GM21526 (cell line): ENCODE measurements around the gene MRGPRE.

Source experiments
- ATAC-seq: cut with Tn5 transposase; IDR thresholded peaks from one replicate; pipeline ENCODE4 v1.9.1; 2021; ENCODE audit warnings: moderate library complexity; ENCODE audit not compliant: unreplicated experiment, low FRiP score

Gene MRGPRE

DNA sequence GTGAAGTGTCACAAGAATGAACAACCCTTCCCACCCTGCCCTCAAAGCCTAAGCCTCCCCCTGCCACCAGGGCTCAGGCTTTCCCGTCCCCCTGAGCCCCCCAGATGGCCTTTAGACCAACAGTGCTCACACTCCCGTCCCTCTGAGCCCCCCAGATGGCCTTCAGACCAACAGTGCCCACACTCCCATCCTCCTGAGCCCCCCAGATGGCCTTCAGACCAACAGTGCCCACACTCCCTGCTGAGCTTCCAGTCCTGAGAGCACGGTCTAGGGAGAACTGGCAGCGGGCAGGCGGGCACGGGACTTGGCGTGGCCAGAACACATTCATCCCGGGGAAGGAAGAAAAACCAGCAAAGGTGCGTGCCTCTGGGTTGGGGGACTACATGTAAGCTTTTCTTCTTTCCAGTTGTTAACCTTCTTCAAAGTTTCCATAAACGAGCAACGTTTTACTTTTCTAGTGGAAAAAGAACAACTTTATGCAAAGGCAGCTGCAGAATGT is 16.1 kb downstream of the MRGPRE start:
- ATAC-seq = no peak

- no peak for ATAC-seq
Measured at GRCh38 chr11:3215346-3216026, 16.7 kb downstream of the MRGPRE start.

DNA sequence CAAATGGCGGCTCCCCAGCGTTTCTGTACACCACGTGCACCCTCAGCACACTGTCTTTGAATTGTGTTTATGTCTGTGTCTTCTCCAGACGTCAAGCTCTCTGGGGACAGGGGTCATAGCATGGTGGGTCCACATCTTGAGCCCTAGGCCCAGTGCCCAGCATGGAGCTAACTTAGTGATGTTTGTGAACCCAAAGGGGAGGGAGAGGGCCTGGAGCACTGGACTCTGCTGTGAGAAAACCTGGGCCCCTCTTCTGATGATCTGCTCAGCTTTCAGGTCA is 17.9 kb downstream of the MRGPRE start:
- no peak for ATAC-seq

DNA sequence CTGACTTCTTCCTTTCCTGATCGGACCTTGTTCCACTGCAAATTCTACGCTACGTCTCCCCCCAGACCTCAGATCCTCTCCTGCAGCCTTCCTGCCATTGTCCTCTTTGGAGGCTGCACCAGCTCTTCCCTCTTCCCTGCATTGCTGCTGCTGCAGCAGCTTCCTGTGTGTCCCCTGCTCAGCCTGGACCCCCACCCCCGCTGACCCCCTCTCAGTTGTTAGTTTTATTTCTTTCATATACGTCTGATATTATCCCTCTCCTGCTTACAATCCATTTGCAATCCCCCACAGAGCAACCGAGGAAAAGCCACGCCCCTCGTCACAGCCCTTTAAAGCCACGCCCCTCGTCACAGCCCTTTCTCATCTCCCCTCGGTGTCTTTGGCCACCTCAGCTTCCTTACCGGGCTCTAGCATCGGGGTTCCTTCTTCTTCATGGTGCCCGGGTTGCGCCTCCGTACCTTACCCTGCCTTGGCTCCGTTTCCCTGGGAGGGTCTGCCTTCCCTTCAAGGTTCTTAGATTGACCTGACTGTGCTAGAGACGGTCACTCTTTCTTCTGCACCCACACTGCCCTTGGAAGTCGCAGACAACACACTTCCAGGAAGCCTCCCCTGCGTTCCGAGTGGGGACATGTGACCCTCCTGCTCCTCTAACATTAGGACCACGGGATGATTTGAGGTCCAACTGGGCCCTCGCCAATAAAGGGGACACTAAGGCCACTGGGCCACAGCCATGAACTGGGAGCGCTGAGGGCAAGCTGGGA is 18.4 kb downstream of the MRGPRE start:
- no peak for ATAC-seq

- no peak for ATAC-seq
Measured at GRCh38 chr11:3208272-3208671, 23.9 kb downstream of the MRGPRE start.

DNA sequence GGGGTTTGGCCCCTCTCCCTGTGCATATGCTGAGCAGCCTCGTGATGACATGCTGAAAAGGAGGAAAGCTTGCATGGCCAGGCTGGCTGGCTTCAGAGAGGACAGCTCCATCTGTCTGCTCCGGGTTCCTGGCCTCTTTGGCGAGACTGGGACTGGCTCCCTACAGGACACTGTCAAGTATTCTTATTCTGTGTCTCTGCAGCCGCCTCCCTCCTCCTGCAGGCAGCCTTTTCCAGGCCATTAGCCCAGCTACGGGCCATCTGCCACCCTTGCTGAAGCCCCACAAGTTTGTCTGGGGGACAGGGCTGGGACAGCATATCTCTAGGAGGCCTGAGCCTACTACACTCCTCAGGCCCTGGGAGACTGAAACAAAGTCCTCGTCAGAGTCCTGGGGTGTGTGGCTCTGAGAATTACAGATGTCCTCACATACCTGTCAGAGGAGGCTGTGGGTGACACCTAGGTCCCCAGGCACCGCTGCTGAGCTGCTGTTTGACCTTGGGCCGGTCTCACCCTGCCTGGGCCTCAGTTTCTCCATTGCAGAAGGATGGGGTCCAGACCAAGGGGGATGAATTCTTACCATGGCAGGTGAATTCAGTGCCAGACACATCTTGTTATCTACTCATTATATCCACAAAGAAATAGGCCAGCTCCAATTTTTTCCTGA is 24.6 kb downstream of the MRGPRE start:
- ATAC-seq = no peak

DNA sequence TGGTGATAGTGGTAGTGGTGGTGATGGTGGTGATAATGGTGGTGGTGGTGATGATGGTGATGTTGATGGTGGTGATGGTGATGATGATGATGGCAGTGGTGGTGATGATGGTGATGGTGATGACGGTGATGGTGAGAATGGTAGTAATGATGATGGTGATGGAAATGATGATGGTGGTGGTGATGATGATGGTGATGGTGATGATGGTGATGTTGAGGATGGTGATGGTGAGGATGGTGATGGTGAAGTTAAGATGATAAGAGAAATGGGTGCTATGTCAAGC is 25.4 kb downstream of the MRGPRE start:
- no peak for ATAC-seq

- no peak for ATAC-seq
Measured at GRCh38 chr11:3206156-3206921, 25.9 kb downstream of the MRGPRE start.

- no peak for ATAC-seq
Measured at GRCh38 chr11:3205261-3206155, 26.7 kb downstream of the MRGPRE start.

DNA sequence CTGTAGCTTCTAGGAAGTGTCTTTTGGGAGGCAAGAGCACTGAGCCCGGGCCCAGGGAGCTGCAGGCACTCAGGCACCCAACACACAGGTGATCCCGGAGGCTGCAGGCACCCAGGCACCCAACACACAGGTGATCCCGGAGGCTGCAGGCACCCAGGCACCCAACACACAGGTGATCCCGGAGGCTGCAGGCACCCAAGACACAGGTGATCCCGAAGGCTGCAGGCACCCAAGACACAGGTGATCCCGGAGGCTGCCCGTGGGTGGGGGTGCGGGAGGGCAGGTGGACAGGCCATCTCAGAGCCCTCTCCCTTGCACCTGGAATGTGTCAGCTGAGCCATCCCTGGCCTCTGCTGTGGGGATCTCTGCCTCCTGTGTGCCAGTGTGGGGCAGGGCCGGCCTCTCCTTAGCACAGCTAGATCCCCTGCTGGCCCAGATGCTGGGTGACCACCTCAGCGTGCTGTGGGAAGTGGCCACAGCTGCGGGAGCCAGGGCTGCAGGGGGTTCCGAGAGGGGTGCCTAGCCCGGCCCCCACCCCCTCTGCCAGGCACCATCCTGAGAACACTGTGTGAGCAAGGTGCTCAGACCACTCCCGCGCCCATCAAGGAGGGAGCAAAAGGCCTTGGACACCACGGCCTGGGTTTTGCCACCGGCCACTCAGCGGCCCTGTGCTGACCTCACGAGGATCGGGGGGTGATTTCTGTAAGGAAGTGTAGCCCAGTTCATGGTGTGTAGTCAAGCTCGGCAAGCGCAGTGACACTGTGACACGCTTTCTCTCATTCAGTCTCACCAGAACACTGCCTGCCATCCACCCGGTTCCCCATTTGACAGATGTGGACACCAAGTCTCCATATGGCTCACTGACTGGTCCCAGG is 27.8 kb downstream of the MRGPRE start:
- ATAC-seq = no peak

DNA sequence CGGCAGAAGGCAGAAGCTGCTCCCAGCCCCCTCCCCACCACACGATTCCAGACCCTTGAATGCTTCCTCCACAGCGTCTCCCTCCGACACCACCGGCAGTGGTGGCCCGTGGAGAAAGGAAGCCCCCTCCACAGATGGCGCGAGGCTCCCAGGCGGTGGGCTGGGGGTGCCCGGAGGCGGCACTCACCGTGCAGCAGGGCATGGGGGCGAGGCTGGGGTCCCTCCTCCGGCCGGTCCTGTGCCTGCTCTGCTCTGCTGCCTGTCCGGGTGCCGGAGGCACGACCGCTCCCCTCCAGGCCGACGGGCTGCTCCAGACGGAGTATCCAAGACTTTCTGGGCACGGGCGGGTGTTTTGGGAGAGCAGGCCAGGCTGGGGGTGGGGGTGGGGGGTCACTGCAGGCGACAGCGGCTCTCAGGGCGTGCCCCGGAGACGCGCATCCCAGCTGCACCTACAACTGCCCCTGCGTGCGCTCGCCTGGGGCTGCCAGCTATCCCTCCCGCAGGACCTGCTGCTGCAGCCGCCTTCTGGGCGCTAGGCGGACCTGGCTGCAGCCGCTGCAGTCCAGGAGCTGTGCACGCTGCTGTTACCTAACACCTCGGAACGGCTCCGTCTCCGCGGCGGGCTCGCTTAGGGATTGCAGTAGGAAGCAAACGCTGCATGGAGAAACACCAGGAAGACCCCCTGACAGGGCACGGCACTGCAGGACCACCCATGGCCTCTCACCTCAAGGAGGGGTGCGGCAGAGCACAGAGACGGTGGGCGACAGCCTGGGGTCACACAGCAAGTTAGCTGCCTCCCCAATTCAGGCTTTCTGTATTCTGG is 28.8 kb downstream of the MRGPRE start:
- no peak for ATAC-seq

DNA sequence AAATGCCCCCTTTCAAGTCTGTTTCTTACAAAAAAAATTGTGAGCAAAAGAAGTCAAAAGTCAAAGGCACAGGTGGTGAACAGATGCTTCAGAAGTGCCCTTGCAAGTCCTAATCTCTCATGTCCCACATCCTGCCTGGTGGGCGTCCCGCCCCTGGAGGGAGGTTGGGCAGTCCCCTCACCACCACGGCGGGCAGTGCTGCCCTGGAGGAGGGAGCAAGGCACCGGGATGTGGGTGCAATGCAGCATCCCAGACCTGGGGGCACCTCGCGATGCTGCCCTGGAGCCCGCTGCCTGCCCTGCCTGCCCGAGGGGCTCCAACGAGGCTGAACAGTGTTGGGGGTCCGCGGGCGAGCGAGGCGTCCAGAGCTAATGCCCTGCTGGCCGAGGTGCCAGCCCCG is 29.5 kb downstream of the MRGPRE start:
- ATAC-seq = no peak

DNA sequence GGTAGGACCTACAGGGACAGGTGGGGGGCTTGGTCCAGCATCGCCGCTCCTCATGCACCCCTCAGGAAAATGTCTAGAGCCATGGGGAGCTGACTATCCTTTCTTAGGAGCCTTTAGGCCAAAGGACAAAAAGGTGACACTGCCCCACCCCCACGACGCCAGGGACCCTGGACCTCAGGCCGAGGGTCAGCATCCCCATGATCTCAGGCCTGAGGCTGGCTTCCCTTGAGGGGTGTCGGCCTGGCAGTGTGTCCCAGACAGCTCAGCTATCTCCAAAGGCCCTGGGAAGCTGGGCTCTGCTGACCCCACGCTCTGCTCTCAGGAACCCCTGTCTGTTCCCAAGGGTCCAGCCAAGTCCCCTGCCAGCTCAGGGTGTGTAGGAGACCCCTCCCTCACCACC is 29.9 kb downstream of the MRGPRE start:
- no peak for ATAC-seq

DNA sequence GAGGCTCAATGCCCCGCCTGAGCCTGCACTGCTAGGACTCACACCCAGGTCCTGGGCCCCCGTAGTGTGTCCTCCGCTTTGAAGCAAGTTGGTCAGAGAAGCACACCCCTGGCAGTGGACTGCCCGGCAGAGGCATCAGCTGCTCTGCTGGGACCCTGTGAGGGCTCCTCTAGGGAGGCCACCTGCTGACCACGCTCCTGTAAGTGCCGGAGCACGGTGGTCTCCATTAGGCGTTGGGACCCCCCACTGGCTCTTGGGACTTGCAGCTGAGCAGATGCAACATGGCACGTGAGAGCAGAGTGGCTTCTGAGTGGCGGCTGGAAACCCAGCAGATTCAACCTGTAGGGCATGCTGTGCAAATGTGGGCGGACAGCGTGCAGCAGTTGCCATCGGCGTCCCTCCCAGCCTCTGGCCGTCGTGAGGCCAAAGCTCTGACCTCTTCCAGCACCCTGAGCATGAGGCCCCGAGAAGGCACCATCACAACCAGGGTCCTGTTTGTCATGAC is 30.5 kb downstream of the MRGPRE start:
- no peak for ATAC-seq

DNA sequence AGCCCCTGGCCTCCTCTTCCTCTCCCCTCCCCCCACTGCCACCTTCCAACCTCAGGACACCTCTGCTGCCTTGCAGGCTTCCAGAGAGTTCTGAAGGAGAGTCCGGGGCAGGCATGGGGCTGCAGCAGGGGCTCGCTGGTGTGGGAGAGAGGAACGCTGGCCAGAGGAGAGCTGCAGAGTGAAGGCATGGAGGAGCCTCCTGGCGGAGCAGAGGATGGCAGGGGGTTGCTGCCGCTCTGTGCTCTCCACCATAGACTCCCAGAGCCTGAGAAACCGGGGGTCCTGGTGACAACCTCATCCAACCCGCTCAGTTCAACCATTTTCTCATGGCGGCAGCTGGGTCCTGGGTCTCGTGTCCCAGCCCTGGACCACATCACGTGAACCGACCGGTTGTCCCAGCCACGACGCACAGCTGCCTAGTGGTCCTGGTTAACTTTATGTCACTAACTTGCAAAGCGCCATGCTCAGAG is 31.1 kb downstream of the MRGPRE start:
- no peak for ATAC-seq

DNA sequence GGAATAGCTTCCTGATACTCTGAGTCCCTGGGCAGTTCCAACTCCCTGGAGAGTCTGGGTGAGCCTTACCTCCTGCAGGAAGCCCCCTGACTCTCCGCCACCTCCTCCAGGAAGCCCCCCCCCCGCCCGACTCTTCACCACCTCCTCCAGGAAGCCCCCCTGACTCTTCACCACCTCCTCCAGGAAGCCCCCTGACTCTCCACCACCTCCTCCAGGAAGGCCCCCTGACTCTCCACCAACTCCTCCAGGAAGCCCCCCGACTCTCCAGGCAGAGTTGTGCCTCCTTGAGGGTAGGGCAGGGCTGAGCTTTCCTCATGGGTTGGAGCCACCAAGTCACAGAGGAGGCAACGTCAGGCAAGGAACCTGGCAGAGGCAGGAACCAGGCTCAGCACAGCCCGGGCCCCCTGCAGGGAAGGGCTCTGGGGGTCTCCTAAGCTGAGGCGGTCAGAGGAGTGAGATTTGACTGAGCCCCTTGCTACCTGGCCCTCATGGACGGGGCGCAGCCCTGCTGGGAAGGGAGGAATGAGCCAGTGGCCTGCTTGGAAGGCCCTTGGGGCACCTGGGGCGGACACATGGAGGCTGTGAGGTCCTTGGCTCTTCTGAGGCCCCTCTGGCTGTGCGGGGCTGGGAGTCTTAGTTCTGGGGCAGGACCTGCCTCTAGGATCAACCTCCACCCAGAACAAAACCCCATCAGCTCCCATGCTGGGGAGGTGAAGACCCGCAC is 31.7 kb downstream of the MRGPRE start:
- no peak for ATAC-seq

DNA sequence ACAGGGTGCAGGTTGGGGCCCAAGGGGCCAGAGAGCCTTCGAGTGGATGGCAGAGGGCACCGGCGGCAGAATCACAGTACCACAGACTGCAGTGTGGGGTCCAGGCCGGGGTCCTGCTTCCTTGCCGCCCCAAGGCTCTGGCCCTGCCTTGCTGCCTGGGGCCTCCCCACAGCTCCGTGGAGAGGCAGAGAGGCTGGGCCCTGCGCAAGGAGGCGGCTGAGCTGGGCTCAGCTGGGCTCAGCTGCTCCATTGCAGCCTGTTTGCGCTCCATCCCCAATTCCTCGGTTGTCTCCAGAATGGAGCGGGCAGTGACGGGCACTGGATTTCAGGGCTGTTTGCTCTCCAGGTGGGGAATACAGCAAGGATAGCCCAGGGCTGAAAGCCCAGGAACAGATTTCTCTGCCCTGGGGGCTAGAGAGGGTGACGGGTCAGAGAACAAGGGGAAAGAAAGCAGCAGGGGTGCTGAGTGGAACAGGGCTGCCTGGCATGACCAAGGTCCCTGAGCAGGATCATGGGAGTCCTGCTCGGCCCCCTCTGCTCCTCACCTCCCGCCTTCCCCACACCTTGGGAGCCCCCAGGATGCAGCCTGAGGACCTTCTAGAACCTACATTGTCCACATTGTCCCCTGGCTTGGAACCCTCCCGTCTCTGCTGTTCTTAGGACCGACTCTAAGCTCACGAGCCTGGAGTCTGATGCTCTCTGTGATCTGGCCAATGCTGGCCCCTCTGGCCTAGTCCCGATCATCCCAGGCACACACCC is 32.5 kb downstream of the MRGPRE start:
- ATAC-seq = no peak
